ENCODE measurements around the gene CEP128. TPM values are rescaled to one million over a fixed set of nuclear protein-coding genes. Genes with fewer than 3 reads are reported as not detected.

CEP128 gene
- total RNA-seq, 4 donors from 2014 or later = 1.3 to 29.8 (median 11.9) TPM

DNA sequence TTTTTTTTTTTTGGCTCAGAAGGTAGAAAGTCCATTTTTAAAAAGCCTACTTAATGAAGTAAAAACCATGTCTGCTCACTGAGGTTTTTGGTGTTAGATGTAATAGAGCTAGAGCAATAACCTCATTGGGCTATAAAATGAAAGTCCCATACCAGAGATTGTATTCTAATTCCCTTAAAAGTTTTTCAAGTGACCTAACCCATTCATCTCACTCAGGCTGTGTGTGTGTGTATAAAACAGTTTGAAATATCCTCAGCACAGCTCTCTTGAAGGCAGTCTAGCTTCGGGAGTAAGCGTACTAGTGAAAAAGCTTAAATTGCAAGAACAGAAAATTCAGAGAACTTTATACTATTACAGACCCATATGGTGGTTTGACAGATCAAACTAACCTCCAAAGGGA is 313.8 kb downstream of the CEP128 start:
- H3K9me3 ChIP-seq = no peaks in the 10 kb centered on the region
- H3K27me3 ChIP-seq = no peaks in the 10 kb centered on the region
- TF ChIP-seq, protein P1, sequence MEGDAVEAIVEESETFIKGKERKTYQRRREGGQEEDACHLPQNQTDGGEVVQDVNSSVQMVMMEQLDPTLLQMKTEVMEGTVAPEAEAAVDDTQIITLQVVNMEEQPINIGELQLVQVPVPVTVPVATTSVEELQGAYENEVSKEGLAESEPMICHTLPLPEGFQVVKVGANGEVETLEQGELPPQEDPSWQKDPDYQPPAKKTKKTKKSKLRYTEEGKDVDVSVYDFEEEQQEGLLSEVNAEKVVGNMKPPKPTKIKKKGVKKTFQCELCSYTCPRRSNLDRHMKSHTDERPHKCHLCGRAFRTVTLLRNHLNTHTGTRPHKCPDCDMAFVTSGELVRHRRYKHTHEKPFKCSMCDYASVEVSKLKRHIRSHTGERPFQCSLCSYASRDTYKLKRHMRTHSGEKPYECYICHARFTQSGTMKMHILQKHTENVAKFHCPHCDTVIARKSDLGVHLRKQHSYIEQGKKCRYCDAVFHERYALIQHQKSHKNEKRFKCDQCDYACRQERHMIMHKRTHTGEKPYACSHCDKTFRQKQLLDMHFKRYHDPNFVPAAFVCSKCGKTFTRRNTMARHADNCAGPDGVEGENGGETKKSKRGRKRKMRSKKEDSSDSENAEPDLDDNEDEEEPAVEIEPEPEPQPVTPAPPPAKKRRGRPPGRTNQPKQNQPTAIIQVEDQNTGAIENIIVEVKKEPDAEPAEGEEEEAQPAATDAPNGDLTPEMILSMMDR (IDR thresholded peaks at IDR 0.05) = no peak
- no peak for TF ChIP-seq POLR2A (IDR thresholded peaks at IDR 0.05)
- no peak overlapping the region for H3K4me3 ChIP-seq
- no peaks in the 10 kb centered on the region for H3K4me1 ChIP-seq
- intact Hi-C loops (cut with DNase I; ENCODE audit: low total_unique reads) = no loop called here
- H3K36me3 ChIP-seq = no peaks in the 10 kb centered on the region
- no peak for DNase-seq
- H3K27ac ChIP-seq = no peak overlapping the region

GRCh38 chr14:80624581-80624980 is 317.0 kb downstream of the CEP128 start:
- no peak for DNase-seq
- no peaks in the 10 kb centered on the region for H3K4me1 ChIP-seq
- H3K9me3 ChIP-seq = no peaks in the 10 kb centered on the region
- no peaks in the 10 kb centered on the region for H3K36me3 ChIP-seq
- H3K27ac ChIP-seq = no peak overlapping the region
- H3K4me3 ChIP-seq = no peak overlapping the region
- intact Hi-C loops (cut with DNase I; ENCODE audit: low total_unique reads) = no loop called here
- TF ChIP-seq POLR2A (IDR thresholded peaks at IDR 0.05) = no peak
- TF ChIP-seq, protein P1 (IDR thresholded peaks at IDR 0.05) = no peak
- no peaks in the 10 kb centered on the region for H3K27me3 ChIP-seq

GRCh38 chr14:80621701-80622100 is 319.8 kb downstream of the CEP128 start:
- H3K27me3 ChIP-seq = no peaks in the 10 kb centered on the region
- no peak for DNase-seq
- H3K4me1 ChIP-seq = no peaks in the 10 kb centered on the region
- no peaks in the 10 kb centered on the region for H3K36me3 ChIP-seq
- H3K4me3 ChIP-seq = no peak overlapping the region
- intact Hi-C loops (cut with DNase I; ENCODE audit: low total_unique reads) = no loop called here
- TF ChIP-seq, protein P1 (IDR thresholded peaks at IDR 0.05) = no peak
- no peak for TF ChIP-seq POLR2A (IDR thresholded peaks at IDR 0.05)
- no peak overlapping the region for H3K27ac ChIP-seq
- no peaks in the 10 kb centered on the region for H3K9me3 ChIP-seq

DNA sequence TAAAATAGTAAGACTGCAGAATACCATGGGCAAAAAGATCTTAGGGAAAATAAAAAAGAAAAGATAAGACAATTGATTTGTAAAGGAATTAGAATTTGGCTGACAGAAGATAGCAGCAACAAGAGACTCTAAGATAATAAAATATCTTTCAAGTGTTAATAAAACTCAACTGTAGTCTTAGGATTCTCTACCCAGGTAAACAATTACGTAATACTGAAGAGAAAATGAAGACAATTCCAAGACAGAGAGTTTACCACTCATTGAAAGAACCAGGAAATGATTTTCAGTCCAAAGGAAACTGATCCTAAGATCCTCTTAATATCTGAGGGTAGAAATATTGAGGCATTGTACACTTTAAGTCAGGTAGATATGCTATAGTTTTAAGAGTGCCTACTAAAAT is 321.1 kb downstream of the CEP128 start:
- no peak for DNase-seq
- intact Hi-C loops (cut with DNase I; ENCODE audit: low total_unique reads) = no loop called here
- no peak overlapping the region for H3K27ac ChIP-seq
- H3K36me3 ChIP-seq = no peaks in the 10 kb centered on the region
- no peaks in the 10 kb centered on the region for H3K4me1 ChIP-seq
- TF ChIP-seq, protein P1 (IDR thresholded peaks at IDR 0.05) = no peak
- no peak for TF ChIP-seq POLR2A (IDR thresholded peaks at IDR 0.05)
- H3K27me3 ChIP-seq = no peaks in the 10 kb centered on the region
- no peak overlapping the region for H3K4me3 ChIP-seq
- H3K9me3 ChIP-seq = no peaks in the 10 kb centered on the region

DNA sequence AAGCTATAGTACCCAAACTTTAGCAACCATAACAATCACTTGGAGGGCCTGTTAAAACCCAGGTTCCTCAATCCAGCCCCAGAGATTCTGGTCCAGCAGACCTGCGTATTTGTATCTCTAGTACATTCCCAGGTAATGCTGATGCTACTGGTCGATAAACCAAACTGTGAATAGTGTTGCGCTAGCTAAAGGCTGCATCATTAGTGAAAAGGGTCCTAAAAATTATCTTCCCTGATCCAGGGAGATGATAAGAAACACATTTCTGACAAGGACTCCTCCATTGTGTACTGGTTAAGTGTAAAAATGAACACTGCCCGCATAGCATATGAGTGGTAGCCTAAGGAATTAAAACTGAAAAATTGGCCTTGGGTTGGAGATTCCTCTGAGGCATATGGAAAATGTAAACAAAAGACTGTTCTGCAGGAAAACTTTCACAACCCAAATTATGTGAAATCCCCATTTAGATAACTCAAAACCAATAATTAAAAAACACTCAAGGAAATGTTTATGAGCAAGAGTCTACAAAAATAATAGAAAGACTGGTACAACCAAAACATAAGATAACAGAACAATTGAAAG is 322.7 kb downstream of the CEP128 start:
- Histone ChIP-seq H3K9me3 (no peaks in the 10 kb centered on the region), H3K4me3 (no peak overlapping the region), H3K27me3 (no peaks in the 10 kb centered on the region), H3K4me1 (no peaks in the 10 kb centered on the region), H3K36me3 (no peaks in the 10 kb centered on the region), H3K27ac (no peak overlapping the region)
- no peak for DNase-seq
- TF ChIP-seq, protein P1 (IDR thresholded peaks at IDR 0.05) = no peak
- no peak for TF ChIP-seq POLR2A (IDR thresholded peaks at IDR 0.05)
- intact Hi-C loops (cut with DNase I; ENCODE audit: low total_unique reads) = no loop called here

All from uterus (tissue), 4 donors.